GM20431 (cell line): ENCODE data around the gene GGA3.

Source experiments
- in situ Hi-C: fragments of 300-500 bp; cut with MseI, MboI; formaldehyde crosslinking; loops from one replicate; pipeline ENCODE4 v1.15.0; 2020; ENCODE audit warnings: low sequenced_read_pairs; ENCODE audit not compliant: unreplicated experiment

GGA3 gene

GRCh38 chr17:75252039-75252816 is 9.2 kb downstream of the GGA3 start:
- in situ Hi-C loops = no loop called here

GRCh38 chr17:75250009-75250471 is 11.4 kb downstream of the GGA3 start:
- in situ Hi-C loops = no loop called here

- in situ Hi-C loops = no loop called here
These were observed 11.8 kb downstream of the GGA3 start for GRCh38 chr17:75249564-75249963.

- in situ Hi-C loops = no loop called here
These were observed 15.0 kb downstream of the GGA3 start for GRCh38 chr17:75246404-75246803.

DNA sequence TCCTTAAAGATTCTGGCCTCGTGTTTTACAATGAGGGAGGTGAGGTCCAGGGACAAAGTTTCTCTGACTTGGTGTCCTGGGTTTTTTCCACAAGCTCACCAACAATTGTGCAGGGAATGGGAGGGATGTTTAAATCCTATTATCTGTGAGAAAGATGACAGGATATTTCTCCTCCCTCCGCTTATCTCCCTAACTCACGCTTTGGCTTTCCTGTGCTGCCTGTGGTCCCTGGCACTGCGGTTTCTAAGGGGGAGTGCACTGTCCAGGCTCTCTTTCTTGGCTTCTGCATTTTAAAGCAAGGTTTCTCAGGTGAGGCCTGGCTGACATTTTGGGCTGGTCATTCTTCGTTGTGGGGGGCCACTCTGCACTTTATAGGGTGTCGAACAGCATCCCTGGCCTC is 16.4 kb downstream of the GGA3 start:
- in situ Hi-C loops = no loop called here

- in situ Hi-C loops = no loop called here
These were observed 17.1 kb downstream of the GGA3 start for GRCh38 chr17:75244133-75244866.

GRCh38 chr17:75242461-75243042 is 18.9 kb downstream of the GGA3 start:
- in situ Hi-C loops = no loop called here

GRCh38 chr17:75241996-75242460 is 19.4 kb downstream of the GGA3 start:
- in situ Hi-C loops = no loop called here

GRCh38 chr17:75241502-75241901 is 19.9 kb downstream of the GGA3 start:
- in situ Hi-C loops = no loop called here

DNA sequence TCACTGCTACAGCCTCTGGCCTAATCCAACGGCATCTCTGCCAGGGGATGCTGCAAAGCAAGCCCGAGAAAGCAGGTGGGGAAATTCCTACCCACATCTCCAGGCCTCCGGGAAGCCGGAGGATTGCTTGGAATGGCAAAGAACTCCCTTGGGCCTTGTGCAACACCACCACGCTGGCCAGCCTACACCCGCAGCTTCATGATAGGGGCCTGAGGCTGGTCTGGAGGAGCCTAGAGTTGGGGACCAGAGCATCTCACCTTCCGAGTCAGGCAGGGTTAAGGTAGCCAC is 20.3 kb downstream of the GGA3 start:
- in situ Hi-C loops = no loop called here

GRCh38 chr17:75240394-75241142 is 20.8 kb downstream of the GGA3 start:
- in situ Hi-C loops = no loop called here

DNA sequence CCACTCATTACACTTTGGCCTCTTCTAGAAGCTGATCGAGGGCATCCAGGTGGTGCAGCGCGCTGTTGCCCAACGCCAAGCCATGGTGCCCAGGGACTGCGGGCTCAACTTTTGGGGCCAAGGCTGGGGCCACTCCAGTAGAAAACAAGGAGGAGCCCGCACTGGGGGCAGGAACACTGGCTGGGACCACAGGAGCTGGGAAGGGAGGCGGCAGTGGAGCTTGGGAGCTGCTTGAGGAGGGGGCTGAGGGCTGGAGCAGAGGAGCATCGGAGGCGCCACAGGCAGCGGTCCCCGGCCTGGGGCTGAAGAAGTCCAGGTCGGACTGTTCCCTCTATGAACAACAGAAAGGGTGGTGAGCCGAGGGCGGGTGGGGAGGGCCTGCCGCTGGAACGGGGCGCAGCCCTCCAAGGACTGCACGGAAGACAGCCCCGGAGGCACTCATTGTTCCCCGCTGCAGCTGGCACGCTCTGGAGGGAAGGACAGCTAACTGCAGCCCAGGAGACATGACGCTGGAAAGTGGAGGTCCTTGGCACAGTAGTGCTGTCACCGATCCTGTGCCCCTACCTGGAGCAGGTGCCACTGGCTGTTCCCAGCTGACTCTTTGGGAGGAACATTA is 21.5 kb downstream of the GGA3 start:
- in situ Hi-C loops = no loop called here

GRCh38 chr17:75239214-75239613 is 22.2 kb downstream of the GGA3 start:
- in situ Hi-C loops = no loop called here

DNA sequence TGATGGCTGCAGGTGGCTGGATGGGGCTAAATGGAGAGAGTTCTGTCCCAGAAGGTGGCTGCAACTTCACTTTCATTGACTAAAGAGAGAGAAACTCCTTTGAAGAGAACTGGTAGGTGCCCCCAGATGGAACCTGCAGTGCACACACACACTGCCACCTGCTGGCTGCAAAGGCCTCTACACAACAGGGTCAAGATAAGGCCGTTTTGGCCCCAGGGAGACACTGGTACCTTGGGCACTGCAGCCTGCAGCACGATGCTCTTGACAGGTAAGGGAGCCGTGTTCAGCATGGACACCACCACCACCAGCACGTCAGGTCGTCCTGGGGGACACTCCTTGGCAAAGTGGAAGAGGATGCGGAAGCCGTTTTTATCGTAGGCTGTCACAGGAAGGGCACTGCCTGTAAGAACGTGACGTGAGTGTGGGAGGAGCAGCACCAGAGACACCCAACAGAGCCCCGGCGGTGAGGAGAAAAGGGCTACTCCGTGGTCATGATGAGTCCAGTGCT is 22.7 kb downstream of the GGA3 start:
- in situ Hi-C loops = no loop called here

DNA sequence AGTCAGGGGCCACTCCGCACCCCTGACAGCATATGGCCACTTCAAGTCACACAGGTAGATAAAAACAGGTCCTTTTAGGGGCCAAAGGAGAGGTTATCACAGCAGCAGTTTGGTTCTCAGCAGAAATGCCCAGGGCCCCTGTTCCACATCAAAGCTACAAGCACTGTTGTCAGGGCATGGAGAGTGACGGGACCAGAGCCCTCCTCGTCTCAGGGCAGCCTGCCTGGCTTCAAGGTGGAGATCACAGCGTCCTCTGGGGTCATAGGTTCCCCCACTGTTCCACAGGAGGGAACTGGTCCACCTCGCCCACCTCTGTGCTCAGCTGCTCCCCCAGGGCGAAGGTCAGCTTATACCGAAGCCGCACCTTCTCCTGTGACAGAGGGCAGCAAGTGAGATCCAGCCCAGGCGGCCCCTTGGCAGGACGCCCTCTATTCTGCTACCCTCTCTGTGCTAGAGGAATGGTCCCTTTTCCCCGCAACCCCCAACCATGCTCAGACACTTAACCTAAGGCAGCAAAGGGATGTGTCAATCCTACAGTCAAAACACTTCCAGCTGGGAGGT is 23.3 kb downstream of the GGA3 start:
- in situ Hi-C loops = no loop called here

- in situ Hi-C loops = no loop called here
These were observed 24.0 kb downstream of the GGA3 start for GRCh38 chr17:75237100-75238014.

DNA sequence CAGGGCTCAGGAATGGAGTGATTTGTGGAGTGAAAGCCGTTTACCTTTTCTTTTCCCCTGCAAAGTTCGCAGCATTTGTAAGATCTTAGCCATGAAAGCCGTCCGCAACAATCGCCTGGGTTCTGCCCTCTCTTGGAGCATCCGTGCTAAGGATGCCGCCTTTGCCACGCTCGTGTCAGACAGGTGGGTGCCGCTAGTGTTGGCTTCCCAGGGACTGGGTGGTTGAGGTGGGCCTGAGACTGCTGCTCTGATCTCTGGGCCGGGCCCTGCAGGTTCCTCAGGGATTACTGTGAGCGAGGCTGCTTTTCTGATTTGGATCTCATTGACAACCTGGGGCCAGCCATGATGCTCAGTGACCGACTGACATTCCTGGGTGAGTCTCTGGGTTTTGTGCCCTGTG is 28.6 kb downstream of the GGA3 start:
- in situ Hi-C loops = no loop called here

GRCh38 chr17:75231741-75232464 is 29.5 kb downstream of the GGA3 start:
- in situ Hi-C loops = no loop called here
